Epithelial cell of proximal tubule (primary cell): ENCODE measurements around the gene AP5Z1. TPM values are rescaled to one million over a fixed set of nuclear protein-coding genes. Genes with fewer than 3 reads are reported as not detected.

Source experiments
- DNase-seq: peaks from one replicate; pipeline ENCODE4 v3.0.0-alpha.2; 2011; ENCODE audit warnings: low read depth
- H3K4me3 ChIP-seq: 2 replicates; pipeline ENCODE4 v1.5.1; 2011; ENCODE audit warnings: low read depth, mild to moderate bottlenecking, low read length
- CTCF ChIP-seq: conservative IDR thresholded peaks from 2 replicates; pipeline ENCODE4 v1.5.1; 2012; ENCODE audit warnings: low read depth, mild to moderate bottlenecking, low read length
- total RNA-seq: library from RNA; depleted of rRNA; stranded (reverse); fragments of >200 nt; gene quantifications from 2 replicates; pipeline ENCODE4 v1.2.3, GENCODE V29; 2015

AP5Z1 gene
- total RNA-seq, 1 donor from 2014 or later: 21.4 TPM

- no peak for TF ChIP-seq CTCF
- H3K4me3 ChIP-seq: no peak overlapping the region
- DNase-seq: no peak
Measured at GRCh38 chr7:4807598-4808016, 32.2 kb downstream of the AP5Z1 start.

- DNase-seq: no peak
- TF ChIP-seq CTCF: no peak
- no peak overlapping the region for H3K4me3 ChIP-seq
Measured at GRCh38 chr7:4808026-4808425, 32.6 kb downstream of the AP5Z1 start.

GRCh38 chr7:4808565-4808964, 33.1 kb downstream of the AP5Z1 start:
- H3K4me3 ChIP-seq: no peak overlapping the region
- no peak for DNase-seq
- no peak for TF ChIP-seq CTCF

GRCh38 chr7:4809091-4809591, 33.7 kb downstream of the AP5Z1 start:
- no peak overlapping the region for H3K4me3 ChIP-seq
- TF ChIP-seq CTCF: no peak
- no peak for DNase-seq

- no peak overlapping the region for H3K4me3 ChIP-seq
- no peak for TF ChIP-seq CTCF
- peak; percentile 31 for DNase-seq
Measured at GRCh38 chr7:4809666-4810065, 34.2 kb downstream of the AP5Z1 start.

- no peak for TF ChIP-seq CTCF
- no peak for DNase-seq
- no peak overlapping the region for H3K4me3 ChIP-seq
Measured at GRCh38 chr7:4814433-4814832, 39.0 kb downstream of the AP5Z1 start.

GRCh38 chr7:4815121-4815520, 39.7 kb downstream of the AP5Z1 start:
- no peak for DNase-seq
- TF ChIP-seq CTCF: no peak
- no peak overlapping the region for H3K4me3 ChIP-seq
